ENCODE data around the gene TIAM1.

- TF ChIP-seq CTCF (IDR thresholded peaks at IDR 0.05; ENCODE audit: low read depth, low read length), result no peak
- no peak for TF ChIP-seq EZH2phosphoT487 (IDR thresholded peaks at IDR 0.05; ENCODE audit: low read depth)
Measured at GRCh38 chr21:31266241-31266640, 77.8 kb downstream of the TIAM1 start.

All from OCI-LY3 (cell line).